ENCODE results near the gene KIAA0319L.

Gene KIAA0319L

DNA sequence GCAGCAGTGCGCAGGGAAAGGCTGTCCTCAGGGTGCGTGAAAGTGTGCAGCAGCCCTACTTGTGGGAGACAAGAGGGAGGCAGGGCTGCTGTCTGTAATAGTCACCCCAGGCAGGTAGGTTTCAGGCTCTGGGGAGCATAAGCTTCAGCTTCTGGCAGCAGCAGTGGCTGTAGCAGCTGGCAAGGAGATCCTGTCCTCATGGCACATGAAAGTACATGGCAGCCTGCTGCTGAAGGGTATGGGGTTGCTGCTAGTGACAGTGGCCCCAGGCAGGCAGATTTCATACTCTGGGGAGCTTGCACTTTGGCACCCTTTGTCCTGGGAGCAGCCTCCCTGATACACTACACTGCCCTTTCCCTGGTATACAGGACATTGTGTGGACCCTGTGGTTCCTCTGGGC lies 26.3 kb downstream of the KIAA0319L start:
- no peak overlapping the region for H3K4me3 ChIP-seq (ENCODE audit: low read length)
- H3K4me1 ChIP-seq (ENCODE audit: control insufficient read depth, low read length) = no peaks in the 10 kb centered on the region
- no peak overlapping the region for H3K27ac ChIP-seq (ENCODE audit: low read depth, low read length)
- peaks cover 22% of the 10 kb centered on the region for H3K36me3 ChIP-seq (ENCODE audit: control insufficient read depth, low read length)
- no peaks in the 10 kb centered on the region for H3K27me3 ChIP-seq (ENCODE audit: control insufficient read depth, low read length)
- no peaks in the 10 kb centered on the region for H4K20me1 ChIP-seq (ENCODE audit: control insufficient read depth, insufficient read depth, low read depth, low read length)
- H3K9me3 ChIP-seq (ENCODE audit: control insufficient read depth, insufficient read depth, low read length) = peaks cover 6% of the 10 kb centered on the region; the same call in 1 of the 2 replicates
- no peaks in the 10 kb centered on the region for H3F3A ChIP-seq (ENCODE audit: control insufficient read depth, insufficient read depth)
- TF ChIP-seq CTCF (IDR thresholded peaks at IDR 0.05; ENCODE audit: low read depth, low read length, poor library complexity, severe bottlenecking) (no peak), EZH2phosphoT487 (IDR thresholded peaks at IDR 0.05; ENCODE audit: borderline replicate concordance, low read length) (no peak)
- no peak overlapping the region for H3K4me2 ChIP-seq (ENCODE audit: low read length)
- H3K9me2 ChIP-seq (replicated peaks; ENCODE audit: control insufficient read depth, low read length) = no peaks in the 10 kb centered on the region
- no peaks in the 10 kb centered on the region for H3K79me2 ChIP-seq (ENCODE audit: control insufficient read depth, low read length)

DNA sequence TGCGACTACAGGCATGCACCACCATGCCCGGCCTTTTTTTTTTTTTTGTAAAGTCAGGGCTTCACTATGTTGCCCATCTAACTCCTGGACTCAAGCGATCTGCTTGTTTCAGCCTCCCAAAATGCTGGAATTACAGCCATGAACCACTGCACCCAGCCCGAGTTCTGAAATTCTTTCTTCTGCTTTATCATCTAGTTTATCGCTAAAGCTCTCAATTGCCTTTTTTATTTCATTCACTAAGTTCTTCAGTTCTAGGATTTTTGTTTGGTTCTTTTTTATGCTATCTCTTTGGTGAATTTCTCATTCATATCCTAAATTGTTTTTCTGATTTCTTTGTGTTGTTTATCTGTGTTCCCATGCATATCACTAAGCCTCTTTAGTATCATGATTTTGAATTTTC lies 27.0 kb downstream of the KIAA0319L start:
- Histone ChIP-seq H4K20me1 (ENCODE audit: control insufficient read depth, insufficient read depth, low read depth, low read length) (no peaks in the 10 kb centered on the region), H3K36me3 (ENCODE audit: control insufficient read depth, low read length) (peaks cover 22% of the 10 kb centered on the region), H3K9me3 (ENCODE audit: control insufficient read depth, insufficient read depth, low read length) (peaks cover 6% of the 10 kb centered on the region; the same call in 1 of the 2 replicates), H3K79me2 (ENCODE audit: control insufficient read depth, low read length) (no peaks in the 10 kb centered on the region), H3F3A (ENCODE audit: control insufficient read depth, insufficient read depth) (no peaks in the 10 kb centered on the region), H3K4me2 (ENCODE audit: low read length) (no peak overlapping the region), H3K4me1 (ENCODE audit: control insufficient read depth, low read length) (no peaks in the 10 kb centered on the region), H3K27ac (ENCODE audit: low read depth, low read length) (no peak overlapping the region), H3K4me3 (ENCODE audit: low read length) (no peak overlapping the region), H3K27me3 (ENCODE audit: control insufficient read depth, low read length) (no peaks in the 10 kb centered on the region), H3K9me2 (replicated peaks; ENCODE audit: control insufficient read depth, low read length) (no peaks in the 10 kb centered on the region)
- no peak for TF ChIP-seq CTCF (IDR thresholded peaks at IDR 0.05; ENCODE audit: low read depth, low read length, poor library complexity, severe bottlenecking)
- TF ChIP-seq EZH2phosphoT487 (IDR thresholded peaks at IDR 0.05; ENCODE audit: borderline replicate concordance, low read length) = no peak

- no peak overlapping the region for H3K27ac ChIP-seq (ENCODE audit: low read depth, low read length)
- no peaks in the 10 kb centered on the region for H3F3A ChIP-seq (ENCODE audit: control insufficient read depth, insufficient read depth)
- no peak for TF ChIP-seq CTCF (IDR thresholded peaks at IDR 0.05; ENCODE audit: low read depth, low read length, poor library complexity, severe bottlenecking)
- no peak for TF ChIP-seq EZH2phosphoT487 (IDR thresholded peaks at IDR 0.05; ENCODE audit: borderline replicate concordance, low read length)
- no peaks in the 10 kb centered on the region for H4K20me1 ChIP-seq (ENCODE audit: control insufficient read depth, insufficient read depth, low read depth, low read length)
- no peaks in the 10 kb centered on the region for H3K79me2 ChIP-seq (ENCODE audit: control insufficient read depth, low read length)
- H3K4me2 ChIP-seq (ENCODE audit: low read length) = no peak overlapping the region
- H3K36me3 ChIP-seq (ENCODE audit: control insufficient read depth, low read length) = no peaks in the 10 kb centered on the region
- no peak overlapping the region for H3K4me3 ChIP-seq (ENCODE audit: low read length)
- H3K9me2 ChIP-seq (replicated peaks; ENCODE audit: control insufficient read depth, low read length) = no peaks in the 10 kb centered on the region
- H3K9me3 ChIP-seq (ENCODE audit: control insufficient read depth, insufficient read depth, low read length) = no peaks in the 10 kb centered on the region
- no peaks in the 10 kb centered on the region for H3K27me3 ChIP-seq (ENCODE audit: control insufficient read depth, low read length)
- no peaks in the 10 kb centered on the region for H3K4me1 ChIP-seq (ENCODE audit: control insufficient read depth, low read length)
Measured at GRCh38 chr1:35524106-35524505, 33.1 kb downstream of the KIAA0319L start.

All from DOHH2 (cell line).